Stimulated activated CD4-positive, alpha-beta T cell treated with anti-CD3 and anti-CD28 coated beads, Interleukin-12 subunit alpha, Interleukin-12 subunit beta, amount 100 ng/mL, for 4 hours (primary cell): ENCODE measurements around the gene MEGF11.
"Not testable (repeated sequence)": the region's sequence is repeated elsewhere in the genome, so short reads cannot be mapped to it uniquely, and the experiment has no call there.

ENCODE experiments used
- DNase-seq: peaks from one replicate; pipeline ENCODE4 v3.0.0-alpha.2; 2020

The MEGF11 gene

GRCh38 chr15:65907661-65908060 is 345.9 kb downstream of the MEGF11 start:
- no peak for DNase-seq

GRCh38 chr15:65906396-65906795 is 347.2 kb downstream of the MEGF11 start:
- DNase-seq = no peak

- DNase-seq = no peak
These were observed 349.2 kb downstream of the MEGF11 start for GRCh38 chr15:65904301-65904700.

GRCh38 chr15:65903296-65904073 is 350.1 kb downstream of the MEGF11 start:
- DNase-seq = no peak

- no peak for DNase-seq
These were observed 351.2 kb downstream of the MEGF11 start for GRCh38 chr15:65902373-65902772.

- DNase-seq = no peak
These were observed 351.7 kb downstream of the MEGF11 start for GRCh38 chr15:65901836-65902235.

- no peak for DNase-seq
These were observed 352.2 kb downstream of the MEGF11 start for GRCh38 chr15:65901336-65901735.

- no peak for DNase-seq
These were observed 353.1 kb downstream of the MEGF11 start for GRCh38 chr15:65900488-65900887.

- DNase-seq = no peak
These were observed 357.3 kb downstream of the MEGF11 start for GRCh38 chr15:65896236-65896635.

GRCh38 chr15:65893060-65893459 is 360.5 kb downstream of the MEGF11 start:
- no peak for DNase-seq

GRCh38 chr15:65888981-65889380 is 364.6 kb downstream of the MEGF11 start:
- no peak for DNase-seq

GRCh38 chr15:65887565-65887964 is 366.0 kb downstream of the MEGF11 start:
- no peak for DNase-seq

GRCh38 chr15:65885668-65886218 is 367.8 kb downstream of the MEGF11 start:
- DNase-seq = no peak

- DNase-seq = no peak
These were observed 369.0 kb downstream of the MEGF11 start for GRCh38 chr15:65884511-65884910.

GRCh38 chr15:65883571-65883970 is 370.0 kb downstream of the MEGF11 start:
- DNase-seq = no peak

GRCh38 chr15:65881766-65882434 is 371.6 kb downstream of the MEGF11 start:
- DNase-seq = no peak

GRCh38 chr15:65877749-65878148 is 375.8 kb downstream of the MEGF11 start:
- no peak for DNase-seq

GRCh38 chr15:65875458-65875857 is 378.1 kb downstream of the MEGF11 start:
- DNase-seq = no peak

- no peak for DNase-seq
These were observed 380.3 kb downstream of the MEGF11 start for GRCh38 chr15:65873256-65873655.

- not testable (repeated sequence) for DNase-seq
These were observed 381.0 kb downstream of the MEGF11 start for GRCh38 chr15:65872596-65872995.

- DNase-seq = not testable (repeated sequence)
These were observed 381.7 kb downstream of the MEGF11 start for GRCh38 chr15:65871886-65872285.

- no peak for DNase-seq
These were observed 382.5 kb downstream of the MEGF11 start for GRCh38 chr15:65870889-65871533.
